ENCODE data around the gene MAP2. TPM values are rescaled to one million over a fixed set of nuclear protein-coding genes. Genes with fewer than 3 reads are reported as not detected.

Gene MAP2
- total RNA-seq, 4 donors from 2014 or later = 7.4 to 124 (median 59.9) TPM

DNA sequence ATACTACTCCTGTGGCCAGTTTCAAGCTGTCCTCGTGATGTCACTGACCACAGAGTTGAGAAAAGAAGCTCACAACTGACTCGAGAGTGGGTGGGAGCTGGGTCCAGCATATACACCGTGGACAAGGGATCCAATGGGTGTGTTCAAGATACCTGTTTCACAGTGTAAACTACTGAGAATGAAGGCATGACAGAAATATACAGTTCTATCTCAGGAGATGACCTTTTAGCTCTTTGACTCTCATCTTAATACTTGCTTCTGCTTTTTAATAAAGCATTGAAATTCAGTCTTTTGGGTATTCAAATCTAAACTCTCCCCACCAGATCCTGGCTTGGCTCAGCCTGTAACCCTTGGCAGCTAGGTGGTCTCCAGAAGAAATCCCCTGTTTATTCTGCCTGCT is 130.1 kb downstream of the MAP2 start:
- no peaks in the 10 kb centered on the region for H3K4me1 ChIP-seq
- TF ChIP-seq, protein P1, sequence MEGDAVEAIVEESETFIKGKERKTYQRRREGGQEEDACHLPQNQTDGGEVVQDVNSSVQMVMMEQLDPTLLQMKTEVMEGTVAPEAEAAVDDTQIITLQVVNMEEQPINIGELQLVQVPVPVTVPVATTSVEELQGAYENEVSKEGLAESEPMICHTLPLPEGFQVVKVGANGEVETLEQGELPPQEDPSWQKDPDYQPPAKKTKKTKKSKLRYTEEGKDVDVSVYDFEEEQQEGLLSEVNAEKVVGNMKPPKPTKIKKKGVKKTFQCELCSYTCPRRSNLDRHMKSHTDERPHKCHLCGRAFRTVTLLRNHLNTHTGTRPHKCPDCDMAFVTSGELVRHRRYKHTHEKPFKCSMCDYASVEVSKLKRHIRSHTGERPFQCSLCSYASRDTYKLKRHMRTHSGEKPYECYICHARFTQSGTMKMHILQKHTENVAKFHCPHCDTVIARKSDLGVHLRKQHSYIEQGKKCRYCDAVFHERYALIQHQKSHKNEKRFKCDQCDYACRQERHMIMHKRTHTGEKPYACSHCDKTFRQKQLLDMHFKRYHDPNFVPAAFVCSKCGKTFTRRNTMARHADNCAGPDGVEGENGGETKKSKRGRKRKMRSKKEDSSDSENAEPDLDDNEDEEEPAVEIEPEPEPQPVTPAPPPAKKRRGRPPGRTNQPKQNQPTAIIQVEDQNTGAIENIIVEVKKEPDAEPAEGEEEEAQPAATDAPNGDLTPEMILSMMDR (IDR thresholded peaks at IDR 0.05) = no peak
- no peak for TF ChIP-seq EP300 (IDR thresholded peaks at IDR 0.05)
- no peak for TF ChIP-seq POLR2AphosphoS5 (IDR thresholded peaks at IDR 0.05)
- no peak for TF ChIP-seq POLR2A (IDR thresholded peaks at IDR 0.05)
- H3K27me3 ChIP-seq = no peaks in the 10 kb centered on the region
- H3K9me3 ChIP-seq = no peaks in the 10 kb centered on the region
- ATAC-seq = no peak
- no peaks in the 10 kb centered on the region for H3K36me3 ChIP-seq
- H3K27ac ChIP-seq = no peak overlapping the region
- 57 to 68% methylated on average over 1 to 3 of the region's 3 CpGs for WGBS, 2 donors (ENCODE audit: low coverage in 1 of 2)
- H3K4me3 ChIP-seq = no peak overlapping the region

GRCh38 chr2:209556354-209556961 is 132.6 kb downstream of the MAP2 start:
- peak; percentile 39 for ATAC-seq
- Histone ChIP-seq H3K27me3 (no peaks in the 10 kb centered on the region), H3K36me3 (no peaks in the 10 kb centered on the region), H3K4me3 (no peak overlapping the region), H3K4me1 (no peaks in the 10 kb centered on the region), H3K9me3 (no peaks in the 10 kb centered on the region), H3K27ac (no peak overlapping the region)
- WGBS, 2 donors (ENCODE audit: low coverage in 1 of 2) = 52 to 78% methylated on average over 2 to 4 of the region's 4 CpGs
- TF ChIP-seq, protein P1 (IDR thresholded peaks at IDR 0.05) = peak in 1 of 4 experiments; percentile 43
- TF ChIP-seq POLR2AphosphoS5 (IDR thresholded peaks at IDR 0.05) = no peak

DNA sequence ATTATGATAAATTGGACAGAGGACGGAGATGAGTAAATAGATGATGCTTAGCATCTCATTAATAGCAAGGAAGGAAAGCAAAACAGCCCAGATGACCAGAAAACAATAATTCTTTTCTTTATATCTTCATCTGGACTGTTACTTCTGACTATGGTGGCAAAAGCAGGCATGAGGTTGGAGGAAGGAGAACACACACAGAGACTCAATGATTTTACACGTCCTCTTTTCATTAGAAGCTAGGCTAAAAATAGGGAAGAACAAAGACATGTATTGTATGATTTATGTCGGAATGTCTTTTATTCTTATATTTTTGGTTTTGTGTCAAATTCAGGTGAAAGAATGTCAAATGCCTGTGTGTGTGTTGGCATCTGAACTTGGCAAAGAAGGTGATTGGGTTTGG is 137.1 kb downstream of the MAP2 start:
- no peak for ATAC-seq
- TF ChIP-seq EP300 (IDR thresholded peaks at IDR 0.05) (no peak), POLR2A (IDR thresholded peaks at IDR 0.05) (no peak), POLR2AphosphoS5 (IDR thresholded peaks at IDR 0.05) (no peak)
- TF ChIP-seq, protein P1 (IDR thresholded peaks at IDR 0.05) = no peak

GRCh38 chr2:209563453-209563852 is 139.6 kb downstream of the MAP2 start:
- TF ChIP-seq, protein P1 (IDR thresholded peaks at IDR 0.05) = no peak
- TF ChIP-seq POLR2AphosphoS5 (IDR thresholded peaks at IDR 0.05) = no peak
- TF ChIP-seq EP300 (IDR thresholded peaks at IDR 0.05) = no peak
- no peak for TF ChIP-seq POLR2A (IDR thresholded peaks at IDR 0.05)
- Histone ChIP-seq H3K27ac (no peak overlapping the region), H3K9me3 (no peaks in the 10 kb centered on the region), H3K27me3 (no peaks in the 10 kb centered on the region), H3K4me3 (no peak overlapping the region), H3K4me1 (no peaks in the 10 kb centered on the region), H3K36me3 (no peaks in the 10 kb centered on the region)
- WGBS, 2 donors (ENCODE audit: low coverage in 1 of 2) = 86 to 97% methylated on average over 4 to 5 of the region's 5 CpGs
- ATAC-seq = no peak

More for the DNA sequence above, 137.1 kb downstream of the MAP2 start:
- no peak overlapping the region for H3K27ac ChIP-seq
- H3K27me3 ChIP-seq = no peaks in the 10 kb centered on the region
- H3K9me3 ChIP-seq = no peaks in the 10 kb centered on the region
- 55 to 57% methylated on average over 3 of the region's 3 CpGs for WGBS, 2 donors (ENCODE audit: low coverage in 1 of 2)
- H3K4me3 ChIP-seq = no peak overlapping the region
- H3K4me1 ChIP-seq = no peaks in the 10 kb centered on the region
- H3K36me3 ChIP-seq = no peaks in the 10 kb centered on the region

GRCh38 chr2:209564816-209565215 is 141.0 kb downstream of the MAP2 start:
- no peak for TF ChIP-seq POLR2AphosphoS5 (IDR thresholded peaks at IDR 0.05)
- TF ChIP-seq, protein P1 (IDR thresholded peaks at IDR 0.05) = no peak
- no peak for TF ChIP-seq EP300 (IDR thresholded peaks at IDR 0.05)
- TF ChIP-seq POLR2A (IDR thresholded peaks at IDR 0.05) = no peak
- ATAC-seq = no peak
- no peak overlapping the region for H3K27ac ChIP-seq
- H3K27me3 ChIP-seq = no peaks in the 10 kb centered on the region
- H3K36me3 ChIP-seq = no peaks in the 10 kb centered on the region
- no peaks in the 10 kb centered on the region for H3K9me3 ChIP-seq
- no peaks in the 10 kb centered on the region for H3K4me1 ChIP-seq
- 79 to 91% methylated on average over 3 of the region's 3 CpGs for WGBS, 2 donors (ENCODE audit: low coverage in 1 of 2)
- no peak overlapping the region for H3K4me3 ChIP-seq
